Esophagus squamous epithelium (tissue), 4 donors: ENCODE results near the gene ARAP3.
"Not testable (repeated sequence)": the region's sequence is repeated elsewhere in the genome, so short reads cannot be mapped to it uniquely, and the experiment has no call there.

Experiments
- CTCF ChIP-seq, 6 experiments: fragments of 450-650 bp in 4 of 6; fragments of 200-600 bp in 2 of 6; sonication (generic) in 2 of 6; IDR thresholded peaks; one replicate each; pipeline ENCODE4 v1.5.1; 2016 to 2019; ENCODE audit warnings: antibody characterized with exemption in 6 of 6, mild to moderate bottlenecking in 4 of 6, moderate library complexity in 4 of 6
- POLR2A ChIP-seq, 4 donors: fragments of 450-650 bp; IDR thresholded peaks; one replicate each; pipeline ENCODE4 v1.6.1; 2017; ENCODE audit warnings: antibody characterized with exemption in 4 of 4, mild to moderate bottlenecking in 4 of 4, moderate library complexity in 3 of 4

DNA sequence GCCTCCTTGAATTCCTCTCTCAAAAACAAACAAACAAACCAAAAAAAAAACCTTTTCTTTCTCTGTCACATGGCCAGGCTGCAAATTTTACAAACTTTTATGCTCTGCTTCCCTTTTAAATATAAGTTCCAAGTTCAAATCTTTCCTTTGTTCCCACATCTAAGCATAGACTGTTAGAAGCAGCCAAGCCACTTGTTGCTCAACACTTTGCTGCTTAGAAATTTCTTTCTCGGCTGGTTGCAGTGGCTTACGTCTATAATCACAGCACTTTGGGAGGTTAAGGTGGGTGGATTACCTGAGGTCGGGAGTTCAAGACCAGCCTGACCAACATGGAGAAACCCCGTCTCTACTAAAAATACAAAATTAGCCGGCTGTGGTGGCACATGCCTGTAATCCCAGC lies 43.1 kb upstream of the ARAP3 start:
- TF ChIP-seq CTCF, POLR2A (IDR thresholded peaks at IDR 0.05): not testable (repeated sequence)
